ENCODE results near the gene DPF3.

Gene DPF3

DNA sequence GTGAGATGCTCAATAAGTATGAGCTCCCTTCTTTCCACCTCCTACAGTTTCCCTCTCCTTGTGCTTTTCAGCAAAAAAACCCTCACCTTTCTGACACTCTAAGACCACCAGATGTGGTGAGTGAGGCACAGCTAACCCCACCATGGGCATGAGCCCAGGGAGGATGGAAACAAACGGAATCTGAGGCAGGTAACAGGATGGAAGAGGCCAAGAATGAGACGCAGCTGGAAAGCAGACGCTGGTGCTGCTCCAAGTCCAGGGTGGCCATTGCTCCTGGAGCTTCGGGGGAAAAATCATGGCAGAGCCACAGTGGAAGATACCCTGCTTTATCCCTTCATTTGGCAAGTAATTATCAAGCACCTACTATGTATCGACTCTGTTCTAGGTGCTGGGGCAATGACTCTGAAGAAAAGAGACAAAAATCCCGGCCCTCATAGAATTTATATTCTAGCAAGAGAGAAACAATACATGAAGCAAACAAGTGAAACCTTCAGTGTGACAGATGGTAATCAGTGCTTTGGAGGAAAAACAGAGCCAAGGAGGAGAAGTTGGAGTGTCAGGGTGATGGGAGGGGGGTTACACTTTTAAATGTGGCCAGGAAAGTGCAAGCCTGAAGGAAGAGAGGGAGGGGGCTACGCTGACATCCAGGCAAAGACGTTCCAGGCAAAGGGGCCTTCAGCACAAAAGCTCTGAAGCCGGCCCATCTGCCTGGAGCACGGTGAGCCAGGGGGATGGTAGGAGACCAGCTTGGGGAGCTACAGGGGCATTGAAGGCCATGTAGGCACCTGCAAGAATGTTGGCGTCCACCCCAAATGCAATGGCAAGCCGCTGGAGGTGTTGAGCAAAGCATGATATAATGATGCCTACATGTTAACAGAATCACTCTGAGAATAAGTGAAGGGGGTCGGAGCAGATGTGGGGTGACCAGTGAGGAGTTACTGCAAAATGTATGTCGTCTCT, 154.2 kb downstream of the DPF3 start:
- no peaks in the 10 kb centered on the region for H4K20me1 ChIP-seq (ENCODE audit: control insufficient read depth, insufficient read depth, low read depth, low read length)
- no peaks in the 10 kb centered on the region for H3F3A ChIP-seq (ENCODE audit: control insufficient read depth, insufficient read depth)
- no peaks in the 10 kb centered on the region for H3K27me3 ChIP-seq (ENCODE audit: control insufficient read depth, low read length)
- H3K4me1 ChIP-seq (ENCODE audit: control insufficient read depth, low read length): no peaks in the 10 kb centered on the region
- no peak overlapping the region for H3K4me2 ChIP-seq (ENCODE audit: low read length)
- no peaks in the 10 kb centered on the region for H3K79me2 ChIP-seq (ENCODE audit: control insufficient read depth, low read length)
- no peak overlapping the region for H3K27ac ChIP-seq (ENCODE audit: low read depth, low read length)
- TF ChIP-seq EZH2phosphoT487 (IDR thresholded peaks at IDR 0.05; ENCODE audit: borderline replicate concordance, low read length): no peak
- TF ChIP-seq, protein P1, sequence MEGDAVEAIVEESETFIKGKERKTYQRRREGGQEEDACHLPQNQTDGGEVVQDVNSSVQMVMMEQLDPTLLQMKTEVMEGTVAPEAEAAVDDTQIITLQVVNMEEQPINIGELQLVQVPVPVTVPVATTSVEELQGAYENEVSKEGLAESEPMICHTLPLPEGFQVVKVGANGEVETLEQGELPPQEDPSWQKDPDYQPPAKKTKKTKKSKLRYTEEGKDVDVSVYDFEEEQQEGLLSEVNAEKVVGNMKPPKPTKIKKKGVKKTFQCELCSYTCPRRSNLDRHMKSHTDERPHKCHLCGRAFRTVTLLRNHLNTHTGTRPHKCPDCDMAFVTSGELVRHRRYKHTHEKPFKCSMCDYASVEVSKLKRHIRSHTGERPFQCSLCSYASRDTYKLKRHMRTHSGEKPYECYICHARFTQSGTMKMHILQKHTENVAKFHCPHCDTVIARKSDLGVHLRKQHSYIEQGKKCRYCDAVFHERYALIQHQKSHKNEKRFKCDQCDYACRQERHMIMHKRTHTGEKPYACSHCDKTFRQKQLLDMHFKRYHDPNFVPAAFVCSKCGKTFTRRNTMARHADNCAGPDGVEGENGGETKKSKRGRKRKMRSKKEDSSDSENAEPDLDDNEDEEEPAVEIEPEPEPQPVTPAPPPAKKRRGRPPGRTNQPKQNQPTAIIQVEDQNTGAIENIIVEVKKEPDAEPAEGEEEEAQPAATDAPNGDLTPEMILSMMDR (IDR thresholded peaks at IDR 0.05; ENCODE audit: low read depth, low read length, poor library complexity, severe bottlenecking): no peak
- no peaks in the 10 kb centered on the region for H3K9me3 ChIP-seq (ENCODE audit: control insufficient read depth, insufficient read depth, low read length)
- no peak overlapping the region for H3K4me3 ChIP-seq (ENCODE audit: low read length)
- no peaks in the 10 kb centered on the region for H3K9me2 ChIP-seq (replicated peaks; ENCODE audit: control insufficient read depth, low read length)
- H3K36me3 ChIP-seq (ENCODE audit: control insufficient read depth, low read length): no peaks in the 10 kb centered on the region

DNA sequence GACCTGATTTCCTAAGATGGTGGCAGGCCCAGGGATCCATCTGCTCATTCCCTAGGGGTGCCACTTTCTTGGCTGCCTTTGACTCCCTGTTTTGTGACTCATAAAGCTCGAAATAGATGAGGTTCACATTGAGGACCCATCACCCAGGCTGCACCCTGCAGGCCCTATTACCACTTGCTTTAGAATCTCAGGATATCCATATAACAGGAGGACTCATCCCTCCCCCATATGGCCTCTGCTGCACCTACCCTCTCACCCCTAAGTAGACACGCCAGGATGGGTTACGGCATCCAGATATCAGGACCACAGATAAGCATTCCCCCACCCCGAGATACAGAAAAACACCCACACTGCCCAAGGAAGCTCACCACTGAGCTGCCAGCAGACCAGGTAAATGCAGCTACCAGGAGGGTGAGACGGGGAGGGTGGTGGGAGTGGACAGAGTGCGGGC, 155.7 kb downstream of the DPF3 start:
- no peaks in the 10 kb centered on the region for H3K9me2 ChIP-seq (replicated peaks; ENCODE audit: control insufficient read depth, low read length)
- H3K79me2 ChIP-seq (ENCODE audit: control insufficient read depth, low read length): no peaks in the 10 kb centered on the region
- no peak overlapping the region for H3K4me2 ChIP-seq (ENCODE audit: low read length)
- no peaks in the 10 kb centered on the region for H3K27me3 ChIP-seq (ENCODE audit: control insufficient read depth, low read length)
- TF ChIP-seq, protein P1 (IDR thresholded peaks at IDR 0.05; ENCODE audit: low read depth, low read length, poor library complexity, severe bottlenecking): no peak
- no peak for TF ChIP-seq EZH2phosphoT487 (IDR thresholded peaks at IDR 0.05; ENCODE audit: borderline replicate concordance, low read length)
- H3K27ac ChIP-seq (ENCODE audit: low read depth, low read length): no peak overlapping the region
- no peaks in the 10 kb centered on the region for H3K36me3 ChIP-seq (ENCODE audit: control insufficient read depth, low read length)
- H3F3A ChIP-seq (ENCODE audit: control insufficient read depth, insufficient read depth): no peaks in the 10 kb centered on the region
- no peak overlapping the region for H3K4me3 ChIP-seq (ENCODE audit: low read length)
- no peaks in the 10 kb centered on the region for H3K9me3 ChIP-seq (ENCODE audit: control insufficient read depth, insufficient read depth, low read length)
- no peaks in the 10 kb centered on the region for H4K20me1 ChIP-seq (ENCODE audit: control insufficient read depth, insufficient read depth, low read depth, low read length)
- H3K4me1 ChIP-seq (ENCODE audit: control insufficient read depth, low read length): no peaks in the 10 kb centered on the region

DNA sequence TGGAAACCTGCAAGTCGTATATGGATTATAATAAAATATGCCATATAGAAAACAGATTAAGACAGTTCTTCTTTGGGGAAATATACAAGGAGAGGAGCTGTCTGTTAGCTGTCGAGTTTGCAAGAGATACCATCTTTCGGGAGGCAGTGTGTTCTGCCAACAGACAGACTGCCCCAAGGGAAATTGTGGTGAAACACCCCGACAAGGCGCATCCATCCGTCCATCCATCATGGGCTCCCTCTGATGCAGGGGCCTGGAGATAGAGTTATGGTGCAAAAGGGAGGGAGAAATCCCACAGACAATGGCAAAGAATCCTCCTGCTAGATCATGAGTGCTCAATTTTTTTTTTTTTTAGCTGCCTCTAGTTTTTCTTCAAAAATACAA, 156.3 kb downstream of the DPF3 start:
- H3F3A ChIP-seq (ENCODE audit: control insufficient read depth, insufficient read depth): no peaks in the 10 kb centered on the region
- no peaks in the 10 kb centered on the region for H3K9me2 ChIP-seq (replicated peaks; ENCODE audit: control insufficient read depth, low read length)
- TF ChIP-seq EZH2phosphoT487 (IDR thresholded peaks at IDR 0.05; ENCODE audit: borderline replicate concordance, low read length): no peak
- TF ChIP-seq, protein P1 (IDR thresholded peaks at IDR 0.05; ENCODE audit: low read depth, low read length, poor library complexity, severe bottlenecking): no peak
- H3K4me1 ChIP-seq (ENCODE audit: control insufficient read depth, low read length): no peaks in the 10 kb centered on the region
- H3K36me3 ChIP-seq (ENCODE audit: control insufficient read depth, low read length): no peaks in the 10 kb centered on the region
- no peak overlapping the region for H3K27ac ChIP-seq (ENCODE audit: low read depth, low read length)
- H3K9me3 ChIP-seq (ENCODE audit: control insufficient read depth, insufficient read depth, low read length): no peaks in the 10 kb centered on the region
- no peak overlapping the region for H3K4me2 ChIP-seq (ENCODE audit: low read length)
- H4K20me1 ChIP-seq (ENCODE audit: control insufficient read depth, insufficient read depth, low read depth, low read length): no peaks in the 10 kb centered on the region
- H3K27me3 ChIP-seq (ENCODE audit: control insufficient read depth, low read length): no peaks in the 10 kb centered on the region
- no peak overlapping the region for H3K4me3 ChIP-seq (ENCODE audit: low read length)
- H3K79me2 ChIP-seq (ENCODE audit: control insufficient read depth, low read length): no peaks in the 10 kb centered on the region
